GM23338 (cell line): Measurements from ENCODE around the gene CACNA2D3. TPM values are rescaled to one million over a fixed set of nuclear protein-coding genes. Genes with fewer than 3 reads are reported as not detected.

ENCODE experiments used
- ATAC-seq: fragments of 200-7000 bp; cut with Tn5 transposase; 3 replicates; pipeline ENCODE4 v1.9.1; 2020
- DNase-seq: peaks from one replicate; pipeline ENCODE4 v3.0.0-alpha.2; 2015; ENCODE audit warnings: low spot score
- H2AFZ ChIP-seq: fragments of 200-600 bp; sonication (generic); 2 replicates; pipeline ENCODE4 v1.8.0; 2016; ENCODE audit warnings: antibody characterized with exemption, mild to moderate bottlenecking, moderate library complexity
- H3F3A ChIP-seq: fragments of 200-600 bp; sonication (generic); replicated peaks from 2 replicates; pipeline ENCODE4 v1.8.0; 2017; ENCODE audit warnings: antibody characterized with exemption, mixed run types, low read depth
- H3K27ac ChIP-seq: fragments of 200-600 bp; sonication (generic); 2 replicates; pipeline ENCODE4 v1.6.1; 2016; ENCODE audit warnings: low read depth
- H3K27me3 ChIP-seq: fragments of 200-600 bp; sonication (generic); 2 replicates; pipeline ENCODE4 v1.8.0; 2016; ENCODE audit warnings: mild to moderate bottlenecking, mixed run types, moderate library complexity; ENCODE audit not compliant: insufficient read depth
- H3K36me3 ChIP-seq: fragments of 200-600 bp; sonication (generic); 2 replicates; pipeline ENCODE4 v1.8.0; 2016; ENCODE audit warnings: mild to moderate bottlenecking; ENCODE audit not compliant: insufficient read depth
- H3K4me1 ChIP-seq: fragments of 200-600 bp; sonication (generic); 2 replicates; pipeline ENCODE4 v1.8.0; 2016; ENCODE audit warnings: mild to moderate bottlenecking, moderate library complexity; ENCODE audit not compliant: insufficient read depth
- H3K4me2 ChIP-seq: fragments of 200-600 bp; sonication (generic); 2 replicates; pipeline ENCODE4 v1.7.1; 2017; ENCODE audit warnings: mixed run types
- H3K4me3 ChIP-seq: fragments of 200-600 bp; sonication (generic); 2 replicates; pipeline ENCODE4 v1.6.1; 2016; ENCODE audit warnings: mixed run types
- H3K79me2 ChIP-seq: fragments of 200-600 bp; sonication (generic); replicated peaks from 2 replicates; pipeline ENCODE4 v1.8.0; 2017; ENCODE audit warnings: mild to moderate bottlenecking; ENCODE audit not compliant: insufficient read depth
- H3K9me2 ChIP-seq: fragments of 200-600 bp; sonication (generic); 2 replicates; pipeline ENCODE4 v1.8.0; 2017; ENCODE audit not compliant: insufficient read depth
- H4K20me1 ChIP-seq: fragments of 200-600 bp; sonication (generic); replicated peaks from 2 replicates; pipeline ENCODE4 v1.8.0; 2017; ENCODE audit warnings: mild to moderate bottlenecking; ENCODE audit not compliant: insufficient read depth
- H3K27ac Mint-ChIP-seq: 2 replicates; pipeline ENCODE4 v1.8.0; 2020; ENCODE audit warnings: inconsistent platforms, mild to moderate bottlenecking, moderate library complexity, mixed read lengths
- H3K27me3 Mint-ChIP-seq: 3 replicates; pipeline ENCODE4 v1.8.0; 2022; ENCODE audit warnings: low read depth, mild to moderate bottlenecking, moderate library complexity, mixed read lengths, inconsistent platforms; ENCODE audit not compliant: insufficient read depth, poor library complexity
- H3K36me3 Mint-ChIP-seq: 3 replicates; pipeline ENCODE4 v1.8.0; 2021; ENCODE audit warnings: low read depth, mild to moderate bottlenecking, inconsistent platforms, moderate library complexity, mixed read lengths
- H3K4me1 Mint-ChIP-seq: 3 replicates; pipeline ENCODE4 v1.8.0; 2020; ENCODE audit warnings: mild to moderate bottlenecking, inconsistent platforms, mixed read lengths
- H3K4me3 Mint-ChIP-seq: 3 replicates; pipeline ENCODE4 v1.8.0; 2021; ENCODE audit warnings: moderate library complexity, mild to moderate bottlenecking, inconsistent platforms, mixed read lengths
- H3K9me3 Mint-ChIP-seq: 3 replicates; pipeline ENCODE4 v1.8.0; 2020; ENCODE audit warnings: moderate library complexity, mild to moderate bottlenecking, inconsistent platforms, mixed read lengths
- CREB1 ChIP-seq: fragments of 250-450 bp; sonication (Bioruptor Pico); IDR thresholded peaks from 2 replicates; pipeline ENCODE4 v1.5.0; 2020; ENCODE audit warnings: low read depth, mild to moderate bottlenecking, moderate library complexity
- NANOG ChIP-seq: IDR thresholded peaks from 2 replicates; pipeline ENCODE4 v1.6.1; 2016; ENCODE audit warnings: antibody characterized with exemption, borderline replicate concordance
- POLR2AphosphoS5 ChIP-seq: IDR thresholded peaks from 2 replicates; pipeline ENCODE4 v1.6.1; 2016; ENCODE audit warnings: antibody characterized with exemption, low read depth
- STAT1 ChIP-seq: IDR thresholded peaks from one replicate; pipeline ENCODE4 v1.6.1; 2016; ENCODE audit warnings: antibody characterized with exemption; ENCODE audit not compliant: unreplicated experiment
- ZNF114 ChIP-seq: fragments of 250-450 bp; sonication (Bioruptor Pico); IDR thresholded peaks from 2 replicates; pipeline ENCODE4 v1.5.0; 2020; ENCODE audit warnings: mild to moderate bottlenecking, moderate library complexity
- ZNF331 ChIP-seq: fragments of 250-450 bp; sonication (Bioruptor Pico); IDR thresholded peaks from 2 replicates; pipeline ENCODE4 v1.5.0; 2020; ENCODE audit warnings: low read depth, mild to moderate bottlenecking, moderate library complexity
- polyA plus RNA-seq: library from polyadenylated mRNA; unstranded; fragments of >200 nt; fragmentation: Nextera tagmentation; extraction: Ambion mirVana; gene quantifications from 2 replicates; pipeline ENCODE4 v1.2.1, GENCODE V29; 2016
- total RNA-seq: library from RNA; depleted of rRNA; stranded (reverse); fragments of >200 nt; shearing (Covaris generic); gene quantifications from 2 replicates; pipeline ENCODE4 v1.2.3, GENCODE V29; 2014
- TF ChIP-seq, protein P1 (sequence below): fragments of 250-450 bp; sonication (Bioruptor Pico); IDR thresholded peaks from 2 replicates; pipeline ENCODE4 v1.5.0; 2020; ENCODE audit warnings: mild to moderate bottlenecking, moderate library complexity
- TF ChIP-seq, protein P2 (sequence below), 2 experiments: fragments of 200-600 bp in 1 of 2; sonication (generic) in 1 of 2; conservative IDR thresholded peaks; 2 replicates each; pipeline versions ENCODE4 v1.5.1 to v1.6.1; 2016 to 2017; ENCODE audit warnings: antibody characterized with exemption in 2 of 2, low read depth in 2 of 2, mild to moderate bottlenecking in 2 of 2, moderate library complexity in 1 of 2

Gene CACNA2D3
- total and polyA plus RNA-seq, 2 experiments from 2014 or later = 2.2 to 2.3 TPM

DNA sequence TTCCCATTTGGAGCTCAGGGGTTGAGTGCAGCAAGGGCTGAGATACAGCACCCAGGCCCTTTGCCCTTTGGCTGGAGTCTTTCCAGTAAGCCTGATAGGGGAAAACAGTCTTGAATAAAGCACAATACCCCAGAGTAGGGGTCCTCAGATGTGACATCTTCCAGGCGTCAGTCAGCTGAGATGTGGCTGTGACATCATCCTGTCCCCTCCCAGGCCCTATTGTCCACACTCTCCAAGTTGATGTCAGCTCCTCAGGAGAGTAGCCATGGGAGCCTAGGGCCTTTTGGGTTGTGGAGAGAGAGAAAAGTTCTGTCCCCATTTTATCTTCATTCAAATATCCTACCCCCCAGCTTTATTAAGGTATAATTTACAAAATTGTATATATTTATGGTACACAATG is 92.5 kb downstream of the CACNA2D3 start (continued):
- TF ChIP-seq, protein P1, sequence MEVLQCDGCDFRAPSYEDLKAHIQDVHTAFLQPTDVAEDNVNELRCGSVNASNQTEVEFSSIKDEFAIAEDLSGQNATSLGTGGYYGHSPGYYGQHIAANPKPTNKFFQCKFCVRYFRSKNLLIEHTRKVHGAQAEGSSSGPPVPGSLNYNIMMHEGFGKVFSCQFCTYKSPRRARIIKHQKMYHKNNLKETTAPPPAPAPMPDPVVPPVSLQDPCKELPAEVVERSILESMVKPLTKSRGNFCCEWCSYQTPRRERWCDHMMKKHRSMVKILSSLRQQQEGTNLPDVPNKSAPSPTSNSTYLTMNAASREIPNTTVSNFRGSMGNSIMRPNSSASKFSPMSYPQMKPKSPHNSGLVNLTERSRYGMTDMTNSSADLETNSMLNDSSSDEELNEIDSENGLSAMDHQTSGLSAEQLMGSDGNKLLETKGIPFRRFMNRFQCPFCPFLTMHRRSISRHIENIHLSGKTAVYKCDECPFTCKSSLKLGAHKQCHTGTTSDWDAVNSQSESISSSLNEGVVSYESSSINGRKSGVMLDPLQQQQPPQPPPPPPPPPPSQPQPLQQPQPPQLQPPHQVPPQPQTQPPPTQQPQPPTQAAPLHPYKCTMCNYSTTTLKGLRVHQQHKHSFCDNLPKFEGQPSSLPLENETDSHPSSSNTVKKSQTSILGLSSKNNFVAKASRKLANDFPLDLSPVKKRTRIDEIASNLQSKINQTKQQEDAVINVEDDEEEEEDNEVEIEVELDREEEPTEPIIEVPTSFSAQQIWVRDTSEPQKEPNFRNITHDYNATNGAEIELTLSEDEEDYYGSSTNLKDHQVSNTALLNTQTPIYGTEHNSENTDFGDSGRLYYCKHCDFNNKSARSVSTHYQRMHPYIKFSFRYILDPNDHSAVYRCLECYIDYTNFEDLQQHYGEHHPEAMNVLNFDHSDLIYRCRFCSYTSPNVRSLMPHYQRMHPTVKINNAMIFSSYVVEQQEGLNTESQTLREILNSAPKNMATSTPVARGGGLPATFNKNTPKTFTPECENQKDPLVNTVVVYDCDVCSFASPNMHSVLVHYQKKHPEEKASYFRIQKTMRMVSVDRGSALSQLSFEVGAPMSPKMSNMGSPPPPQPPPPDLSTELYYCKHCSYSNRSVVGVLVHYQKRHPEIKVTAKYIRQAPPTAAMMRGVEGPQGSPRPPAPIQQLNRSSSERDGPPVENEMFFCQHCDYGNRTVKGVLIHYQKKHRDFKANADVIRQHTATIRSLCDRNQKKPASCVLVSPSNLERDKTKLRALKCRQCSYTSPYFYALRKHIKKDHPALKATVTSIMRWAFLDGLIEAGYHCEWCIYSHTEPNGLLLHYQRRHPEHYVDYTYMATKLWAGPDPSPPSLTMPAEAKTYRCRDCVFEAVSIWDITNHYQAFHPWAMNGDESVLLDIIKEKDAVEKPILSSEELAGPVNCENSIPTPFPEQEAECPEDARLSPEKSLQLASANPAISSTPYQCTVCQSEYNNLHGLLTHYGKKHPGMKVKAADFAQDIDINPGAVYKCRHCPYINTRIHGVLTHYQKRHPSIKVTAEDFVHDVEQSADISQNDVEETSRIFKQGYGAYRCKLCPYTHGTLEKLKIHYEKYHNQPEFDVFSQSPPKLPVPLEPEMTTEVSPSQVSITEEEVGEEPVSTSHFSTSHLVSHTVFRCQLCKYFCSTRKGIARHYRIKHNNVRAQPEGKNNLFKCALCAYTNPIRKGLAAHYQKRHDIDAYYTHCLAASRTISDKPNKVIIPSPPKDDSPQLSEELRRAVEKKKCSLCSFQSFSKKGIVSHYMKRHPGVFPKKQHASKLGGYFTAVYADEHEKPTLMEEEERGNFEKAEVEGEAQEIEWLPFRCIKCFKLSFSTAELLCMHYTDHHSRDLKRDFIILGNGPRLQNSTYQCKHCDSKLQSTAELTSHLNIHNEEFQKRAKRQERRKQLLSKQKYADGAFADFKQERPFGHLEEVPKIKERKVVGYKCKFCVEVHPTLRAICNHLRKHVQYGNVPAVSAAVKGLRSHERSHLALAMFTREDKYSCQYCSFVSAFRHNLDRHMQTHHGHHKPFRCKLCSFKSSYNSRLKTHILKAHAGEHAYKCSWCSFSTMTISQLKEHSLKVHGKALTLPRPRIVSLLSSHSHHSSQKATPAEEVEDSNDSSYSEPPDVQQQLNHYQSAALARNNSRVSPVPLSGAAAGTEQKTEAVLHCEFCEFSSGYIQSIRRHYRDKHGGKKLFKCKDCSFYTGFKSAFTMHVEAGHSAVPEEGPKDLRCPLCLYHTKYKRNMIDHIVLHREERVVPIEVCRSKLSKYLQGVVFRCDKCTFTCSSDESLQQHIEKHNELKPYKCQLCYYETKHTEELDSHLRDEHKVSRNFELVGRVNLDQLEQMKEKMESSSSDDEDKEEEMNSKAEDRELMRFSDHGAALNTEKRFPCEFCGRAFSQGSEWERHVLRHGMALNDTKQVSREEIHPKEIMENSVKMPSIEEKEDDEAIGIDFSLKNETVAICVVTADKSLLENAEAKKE (CRISPR knock-in tag) = no peak
- no peak for TF ChIP-seq NANOG

DNA sequence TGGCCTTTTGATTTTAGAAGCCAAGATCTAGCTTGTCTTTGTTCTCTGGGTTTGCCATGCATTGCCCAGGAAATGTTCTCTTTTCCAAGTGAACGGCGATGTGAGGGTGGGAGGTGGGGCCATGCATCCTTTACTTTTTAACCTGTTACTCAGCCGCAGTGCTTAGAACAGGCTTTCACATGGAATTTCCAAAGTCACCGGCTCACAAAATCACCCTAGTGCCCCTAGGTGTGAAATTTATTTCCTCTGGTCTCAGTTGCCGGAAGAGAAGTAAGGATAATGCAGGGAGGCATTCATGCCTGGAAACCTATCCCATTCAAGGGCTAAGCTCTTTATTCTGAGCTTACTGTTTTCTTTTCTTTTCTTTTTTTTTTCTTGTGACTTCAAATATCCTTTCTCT is 93.2 kb downstream of the CACNA2D3 start:
- Histone ChIP-seq H3K36me3 (0 out of 2 replicates have a peak, but pooled peaks cover 3% of the 10 kb centered on the region), H3K4me3 (no peak overlapping the region), H3K27ac (no peak overlapping the region), H3F3A (no peaks in the 10 kb centered on the region), H3K4me2 (no peak overlapping the region), H3K9me2 (0 out of 2 replicates have a peak, but pooled peaks cover 6% of the 10 kb centered on the region), H4K20me1 (no peaks in the 10 kb centered on the region), H3K4me1 (no peaks in the 10 kb centered on the region), H3K27me3 (no peaks in the 10 kb centered on the region), H2AFZ (no peak overlapping the region), H3K79me2 (no peaks in the 10 kb centered on the region)
- Mint-ChIP-seq H3K4me1 (peaks cover 1% of the 10 kb centered on the region; the same call in 2 of the 3 replicates), H3K27me3 (no peaks in the 10 kb centered on the region), H3K36me3 (no peaks in the 10 kb centered on the region), H3K27ac (no peak overlapping the region), H3K9me3 (peaks cover 8% of the 10 kb centered on the region), H3K4me3 (no peak overlapping the region)
- ATAC-seq (no peak), DNase-seq (no peak)
- TF ChIP-seq POLR2AphosphoS5 (no peak), ZNF331 (CRISPR knock-in tag) (no peak), ZNF114 (no peak), CREB1 (no peak), NANOG (no peak), STAT1 (no peak)
- TF ChIP-seq, protein P1 (CRISPR knock-in tag) = no peak
- TF ChIP-seq, protein P2, sequence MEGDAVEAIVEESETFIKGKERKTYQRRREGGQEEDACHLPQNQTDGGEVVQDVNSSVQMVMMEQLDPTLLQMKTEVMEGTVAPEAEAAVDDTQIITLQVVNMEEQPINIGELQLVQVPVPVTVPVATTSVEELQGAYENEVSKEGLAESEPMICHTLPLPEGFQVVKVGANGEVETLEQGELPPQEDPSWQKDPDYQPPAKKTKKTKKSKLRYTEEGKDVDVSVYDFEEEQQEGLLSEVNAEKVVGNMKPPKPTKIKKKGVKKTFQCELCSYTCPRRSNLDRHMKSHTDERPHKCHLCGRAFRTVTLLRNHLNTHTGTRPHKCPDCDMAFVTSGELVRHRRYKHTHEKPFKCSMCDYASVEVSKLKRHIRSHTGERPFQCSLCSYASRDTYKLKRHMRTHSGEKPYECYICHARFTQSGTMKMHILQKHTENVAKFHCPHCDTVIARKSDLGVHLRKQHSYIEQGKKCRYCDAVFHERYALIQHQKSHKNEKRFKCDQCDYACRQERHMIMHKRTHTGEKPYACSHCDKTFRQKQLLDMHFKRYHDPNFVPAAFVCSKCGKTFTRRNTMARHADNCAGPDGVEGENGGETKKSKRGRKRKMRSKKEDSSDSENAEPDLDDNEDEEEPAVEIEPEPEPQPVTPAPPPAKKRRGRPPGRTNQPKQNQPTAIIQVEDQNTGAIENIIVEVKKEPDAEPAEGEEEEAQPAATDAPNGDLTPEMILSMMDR (conservative IDR thresholded peaks at IDR 0.05; ENCODE audit: low read depth in 2 of 2) = no peak
